GM19035 (cell line): ENCODE data around the gene CAMTA1.

ENCODE experiments used
- ATAC-seq: cut with Tn5 transposase; IDR thresholded peaks from one replicate; pipeline ENCODE4 v1.9.1; 2021; ENCODE audit not compliant: unreplicated experiment

The CAMTA1 gene

GRCh38 chr1:6923012-6923411, 137.8 kb downstream of the CAMTA1 start:
- ATAC-seq: no peak

- ATAC-seq: no peak
These were observed 138.2 kb downstream of the CAMTA1 start for GRCh38 chr1:6923416-6923815.

GRCh38 chr1:6923955-6924881, 139.0 kb downstream of the CAMTA1 start:
- no peak for ATAC-seq

GRCh38 chr1:6924891-6925290, 139.6 kb downstream of the CAMTA1 start:
- ATAC-seq: no peak

GRCh38 chr1:6927626-6928025, 142.4 kb downstream of the CAMTA1 start:
- ATAC-seq: no peak

- no peak for ATAC-seq
These were observed 143.0 kb downstream of the CAMTA1 start for GRCh38 chr1:6928106-6928885.

GRCh38 chr1:6930732-6931300, 145.6 kb downstream of the CAMTA1 start:
- ATAC-seq: no peak

- no peak for ATAC-seq
These were observed 150.2 kb downstream of the CAMTA1 start for GRCh38 chr1:6935361-6935883.

GRCh38 chr1:6935911-6936690, 150.8 kb downstream of the CAMTA1 start:
- ATAC-seq: no peak

GRCh38 chr1:6937048-6937447, 151.8 kb downstream of the CAMTA1 start:
- ATAC-seq: no peak

GRCh38 chr1:6939363-6939762, 154.1 kb downstream of the CAMTA1 start:
- no peak for ATAC-seq

- no peak for ATAC-seq
These were observed 156.5 kb downstream of the CAMTA1 start for GRCh38 chr1:6941786-6942185.

- ATAC-seq: no peak
These were observed 157.7 kb downstream of the CAMTA1 start for GRCh38 chr1:6942990-6943389.

GRCh38 chr1:6944434-6944833, 159.2 kb downstream of the CAMTA1 start:
- ATAC-seq: no peak

- no peak for ATAC-seq
These were observed 162.7 kb downstream of the CAMTA1 start for GRCh38 chr1:6947952-6948351.

- ATAC-seq: no peak
These were observed 163.2 kb downstream of the CAMTA1 start for GRCh38 chr1:6948416-6948815.

GRCh38 chr1:6948861-6949260, 163.6 kb downstream of the CAMTA1 start:
- ATAC-seq: no peak

- ATAC-seq: no peak
These were observed 164.9 kb downstream of the CAMTA1 start for GRCh38 chr1:6950001-6950765.

- ATAC-seq: no peak
These were observed 166.3 kb downstream of the CAMTA1 start for GRCh38 chr1:6951536-6951935.

- ATAC-seq: no peak
These were observed 168.0 kb downstream of the CAMTA1 start for GRCh38 chr1:6953216-6953615.
